ENCODE measurements around the gene PHOSPHO1.
A peak's percentile ranks its signal among the peaks of the same experiment; 100 is the strongest.

GRCh38 chr17:49191917-49192741, 38.5 kb downstream of the PHOSPHO1 start:
- TF ChIP-seq CTCF (IDR thresholded peaks at IDR 0.05) (peak in 1 of 4 experiments; percentile 10), EP300 (IDR thresholded peaks at IDR 0.05) (no peak)
